ENCODE results near the gene GSTO2.
"Not testable (repeated sequence)": the region's sequence is repeated elsewhere in the genome, so short reads cannot be mapped to it uniquely, and the experiment has no call there.

The GSTO2 gene

GRCh38 chr10:104243512-104243911 lies 25.5 kb upstream of the GSTO2 start:
- TF ChIP-seq, protein P1, sequence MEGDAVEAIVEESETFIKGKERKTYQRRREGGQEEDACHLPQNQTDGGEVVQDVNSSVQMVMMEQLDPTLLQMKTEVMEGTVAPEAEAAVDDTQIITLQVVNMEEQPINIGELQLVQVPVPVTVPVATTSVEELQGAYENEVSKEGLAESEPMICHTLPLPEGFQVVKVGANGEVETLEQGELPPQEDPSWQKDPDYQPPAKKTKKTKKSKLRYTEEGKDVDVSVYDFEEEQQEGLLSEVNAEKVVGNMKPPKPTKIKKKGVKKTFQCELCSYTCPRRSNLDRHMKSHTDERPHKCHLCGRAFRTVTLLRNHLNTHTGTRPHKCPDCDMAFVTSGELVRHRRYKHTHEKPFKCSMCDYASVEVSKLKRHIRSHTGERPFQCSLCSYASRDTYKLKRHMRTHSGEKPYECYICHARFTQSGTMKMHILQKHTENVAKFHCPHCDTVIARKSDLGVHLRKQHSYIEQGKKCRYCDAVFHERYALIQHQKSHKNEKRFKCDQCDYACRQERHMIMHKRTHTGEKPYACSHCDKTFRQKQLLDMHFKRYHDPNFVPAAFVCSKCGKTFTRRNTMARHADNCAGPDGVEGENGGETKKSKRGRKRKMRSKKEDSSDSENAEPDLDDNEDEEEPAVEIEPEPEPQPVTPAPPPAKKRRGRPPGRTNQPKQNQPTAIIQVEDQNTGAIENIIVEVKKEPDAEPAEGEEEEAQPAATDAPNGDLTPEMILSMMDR (conservative IDR thresholded peaks at IDR 0.05; ENCODE audit: low read depth), result no peak
- ChIA-PET POLR2A (ENCODE audit: low non-redundant PET) (no interaction called here), CTCF (interaction anchor here (0.7 kb wide), 1 partner anchor 1203 kb away, joined by 3 read pairs; no protein-coding TSS in a partner anchor)
- no peak overlapping the region for H3K27ac ChIP-seq
- DNase-seq (ENCODE audit: low spot score), result no peak

DNA sequence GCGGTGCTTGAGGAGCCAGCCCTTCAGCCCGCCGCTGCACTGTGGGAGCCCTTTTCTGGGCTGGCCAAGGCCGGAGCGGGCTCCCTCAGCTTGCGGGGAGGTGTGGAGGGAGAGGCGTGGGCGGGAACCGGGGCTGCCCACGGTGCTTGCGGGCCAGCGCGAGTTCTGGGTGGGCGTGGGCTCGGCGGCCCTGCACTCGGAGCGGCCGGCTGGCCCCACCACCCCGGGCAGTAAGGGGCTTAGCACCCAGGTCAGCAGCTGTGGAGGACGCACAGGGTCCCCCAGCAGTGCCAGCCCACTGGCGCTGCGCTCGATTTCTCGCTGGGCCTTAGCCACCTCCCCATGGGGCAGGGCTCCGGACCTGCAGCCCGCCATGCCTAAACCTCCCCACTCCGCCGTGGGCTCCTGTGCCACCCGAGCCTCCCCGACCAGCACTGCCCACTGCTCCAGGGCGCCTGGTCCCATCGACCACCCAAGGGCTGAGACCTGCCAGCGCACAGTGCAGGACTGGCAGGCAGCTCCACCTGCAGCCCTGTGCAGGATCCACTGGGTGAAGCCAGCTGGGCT lies 23.8 kb upstream of the GSTO2 start:
- TF ChIP-seq, protein P1 (conservative IDR thresholded peaks at IDR 0.05; ENCODE audit: low read depth), result no peak
- ChIA-PET CTCF (no interaction called here), POLR2A (ENCODE audit: low non-redundant PET) (no interaction called here)
- H3K27ac ChIP-seq, result no peak overlapping the region
- DNase-seq (ENCODE audit: low spot score), result no peak

GRCh38 chr10:104246976-104247375 lies 22.0 kb upstream of the GSTO2 start:
- no peak overlapping the region for H3K27ac ChIP-seq
- CTCF ChIA-PET, result interaction anchor here (1.1 kb wide), 1 partner anchor 27 kb away, joined by 8 read pairs; no protein-coding TSS in a partner anchor
- TF ChIP-seq, protein P1 (conservative IDR thresholded peaks at IDR 0.05; ENCODE audit: low read depth), result no peak
- DNase-seq (ENCODE audit: low spot score), result no peak
- POLR2A ChIA-PET (ENCODE audit: low non-redundant PET), result no interaction called here

GRCh38 chr10:104247513-104248146 lies 21.4 kb upstream of the GSTO2 start:
- no peak for DNase-seq (ENCODE audit: low spot score)
- TF ChIP-seq, protein P1 (conservative IDR thresholded peaks at IDR 0.05; ENCODE audit: low read depth), result no peak
- POLR2A ChIA-PET (ENCODE audit: low non-redundant PET), result no interaction called here
- CTCF ChIA-PET, result interaction anchor here (0.6 to 1.1 kb wide), 3 partner anchors 27 to 350 kb away, joined by 3 to 8 read pairs (median 4); no protein-coding TSS in a partner anchor
- H3K27ac ChIP-seq, result no peak overlapping the region

DNA sequence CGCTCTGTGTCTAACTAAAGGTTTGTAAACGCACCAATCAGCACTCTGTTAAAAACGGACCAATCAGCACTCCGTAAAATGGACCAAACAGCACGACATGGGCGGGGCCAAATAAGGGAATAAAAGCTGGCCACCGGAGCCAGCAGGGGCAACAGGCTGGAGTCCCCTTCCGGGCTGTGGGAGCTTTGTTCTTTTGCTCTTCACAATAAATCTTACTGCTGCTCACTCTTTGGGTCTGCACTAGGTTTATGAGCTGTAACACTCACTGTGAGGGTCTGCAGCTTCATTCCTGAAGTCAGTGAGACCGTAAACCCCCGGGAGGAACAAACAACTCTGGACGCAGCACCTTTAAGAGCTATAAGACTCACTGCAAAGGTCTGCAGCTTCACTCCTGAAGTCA lies 20.1 kb upstream of the GSTO2 start:
- POLR2A ChIA-PET (ENCODE audit: low non-redundant PET); H3K27ac ChIP-seq; DNase-seq (ENCODE audit: low spot score): not testable (repeated sequence)
- CTCF ChIA-PET, result interaction anchor here (0.6 kb wide), 1 partner anchor 88 kb away, joined by 3 read pairs; no protein-coding TSS in a partner anchor

- CTCF ChIA-PET, result no interaction called here
These were observed 18.6 kb upstream of the GSTO2 start for GRCh38 chr10:104250371-104250770.

GRCh38 chr10:104251443-104251842 lies 17.5 kb upstream of the GSTO2 start:
- H3K27ac ChIP-seq, result no peak overlapping the region
- POLR2A ChIA-PET (ENCODE audit: low non-redundant PET), result no interaction called here
- DNase-seq (ENCODE audit: low spot score), result no peak
- CTCF ChIA-PET, result no interaction called here
- TF ChIP-seq, protein P1 (conservative IDR thresholded peaks at IDR 0.05; ENCODE audit: low read depth), result no peak

More at GRCh38 chr10:104250371-104250770, 18.6 kb upstream of the GSTO2 start:
- POLR2A ChIA-PET (ENCODE audit: low non-redundant PET), result no interaction called here
- no peak overlapping the region for H3K27ac ChIP-seq
- TF ChIP-seq, protein P1 (conservative IDR thresholded peaks at IDR 0.05; ENCODE audit: low read depth), result no peak
- no peak for DNase-seq (ENCODE audit: low spot score)
